ENCODE results near the gene BRWD1. TPM values are rescaled to one million over a fixed set of nuclear protein-coding genes. Genes with fewer than 3 reads are reported as not detected.

The BRWD1 gene
- total and polyA plus RNA-seq, 2 of the 8 experiments (the other 6 are each of a cell fraction or from before 2014, with no cell fraction given), result 9.3 to 45.2 TPM

GRCh38 chr21:39180429-39181019 lies 132.9 kb downstream of the BRWD1 start:
- H3K9ac ChIP-seq (replicated peaks in 1 of 4; ENCODE audit: extremely low read depth in 1 of 4, low read depth in 3 of 4, low read length in 3 of 4), result no peak overlapping the region
- H3K4me3 ChIP-seq (ENCODE audit: extremely low read depth in 1 of 4, insufficient read depth in 2 of 4, low read depth in 3 of 4, low read length in 4 of 4), result no peak overlapping the region
- H3K18ac ChIP-seq (ENCODE audit: extremely low read depth, low read length), result no peak overlapping the region
- FAIRE-seq (no peak), DNase-seq (ENCODE audit: low read depth in 1 of 2, low spot score in 2 of 2) (no peak)
- H3K56ac ChIP-seq (replicated peaks; ENCODE audit: insufficient read length, low read depth, low read length), result no peak overlapping the region
- H2BK5ac ChIP-seq (ENCODE audit: low read depth, low read length), result no peak overlapping the region
- H3K4me2 ChIP-seq (ENCODE audit: insufficient read depth in 1 of 2, low read depth in 2 of 2, low read length in 2 of 2), result no peak overlapping the region
- H3K23me2 ChIP-seq (ENCODE audit: low read depth, low read length), result peaks cover 7% of the 10 kb centered on the region; the same call in 1 of the 2 replicates
- peaks cover 2 to 41% (median 12%) of the 10 kb centered on the region in 4 experiments; a peak in 6 of 8 replicates for H3K36me3 ChIP-seq (ENCODE audit: control insufficient read depth in 2 of 4, insufficient read depth in 4 of 4, low read length in 3 of 4)
- no peak overlapping the region for H2BK20ac ChIP-seq (ENCODE audit: low read length)
- H3K23ac ChIP-seq (ENCODE audit: insufficient read length), result no peak overlapping the region
- H3K4ac ChIP-seq (replicated peaks; ENCODE audit: insufficient read length, low read depth, low read length), result no peak overlapping the region
- H3K4me1 ChIP-seq (replicated peaks in 1 of 4; ENCODE audit: control insufficient read depth in 3 of 4, insufficient read depth in 4 of 4, low read length in 3 of 4), result peaks cover 0 to 5% (median 3%) of the 10 kb centered on the region in 4 experiments; a peak in 4 of 7 replicates
- no peak overlapping the region for H3K27ac ChIP-seq (ENCODE audit: low read depth, low read length)
- H2BK120ac ChIP-seq (replicated peaks; ENCODE audit: low read depth, low read length), result no peak overlapping the region
- H4K91ac ChIP-seq (replicated peaks; ENCODE audit: insufficient read length, low read length), result no peak overlapping the region
- no peak overlapping the region for H2AFZ ChIP-seq (ENCODE audit: low read length)
- TF ChIP-seq CTCF (IDR thresholded peaks at IDR 0.05; ENCODE audit: control extremely low read depth in 1 of 3, insufficient read depth in 1 of 3, low read depth in 1 of 3, low read length in 3 of 3) (peak in 1 of 3 experiments; percentile 14; a peak in 1 of 4 replicates), ASH2L (IDR thresholded peaks at IDR 0.05; ENCODE audit: low read length) (no peak), BCL11A (IDR thresholded peaks at IDR 0.05; ENCODE audit: low read depth in 2 of 2, low read length in 2 of 2) (no peak), CHD2 (IDR thresholded peaks at IDR 0.05; ENCODE audit: low read length) (no peak)
- whole genome bisulfite sequencing, 2 experiments (ENCODE audit: extremely low coverage in 1 of 2, insufficient coverage in 1 of 2, insufficient read length in 1 of 2, insufficient replicate concordance in 2 of 2, low coverage in 1 of 2, low lambda C conversion rate in 2 of 2, missing lambda C conversion rate in 1 of 2), result 82% methylated on average over 2 of the region's 2 CpGs; no CpG with 5 or more reads in 1 of the 2 experiments
- ChIA-PET POLR2A (ENCODE audit: partially characterized antibody) (interaction anchor here (1.0 to 1.7 kb wide), 2 partner anchors 8 to 167 kb away, joined by 4 to 5 read pairs; no protein-coding TSS in a partner anchor), CTCF (ENCODE audit: partially characterized antibody) (interaction anchor here (0.6 to 1.8 kb wide), 5 partner anchors 9 to 695 kb away, joined by 3 to 7 read pairs (median 3); no protein-coding TSS in a partner anchor)
- H2BK15ac ChIP-seq (ENCODE audit: low read length), result no peak overlapping the region
- H4K20me1 ChIP-seq (replicated peaks in 1 of 2; ENCODE audit: control insufficient read depth in 1 of 2, insufficient read depth in 2 of 2, low read length in 2 of 2), result peaks cover 0 to 3% of the 10 kb centered on the region in 2 experiments
- no peaks in the 10 kb centered on the region for H3K9me3 ChIP-seq (ENCODE audit: insufficient read depth in 2 of 2, low read depth in 1 of 2, low read length in 1 of 2)
- no peak overlapping the region for H4K5ac ChIP-seq (ENCODE audit: insufficient read length, low read depth, low read length)
- H2BK12ac ChIP-seq (ENCODE audit: low read depth, low read length), result no peak overlapping the region
- peaks cover 0 to 24% of the 10 kb centered on the region in 2 experiments; a peak in 3 of 4 replicates for H3K79me2 ChIP-seq (ENCODE audit: control insufficient read depth in 1 of 2, insufficient read depth in 2 of 2, low read length in 2 of 2)
- no peak overlapping the region for H3K14ac ChIP-seq (ENCODE audit: insufficient read length)
- no peak overlapping the region for H2AK5ac ChIP-seq (ENCODE audit: low read depth, low read length)
- no peaks in the 10 kb centered on the region for H3K27me3 ChIP-seq (replicated peaks in 1 of 4; ENCODE audit: control insufficient read depth in 3 of 4, extremely low read depth in 1 of 4, insufficient read depth in 3 of 4, low read length in 3 of 4)
- no peak overlapping the region for H4K8ac ChIP-seq (ENCODE audit: extremely low read depth, insufficient read depth, low read length)
- peaks cover 3% of the 10 kb centered on the region; the same call in 1 of the 2 replicates for H3K79me1 ChIP-seq (ENCODE audit: low read depth, low read length)

Data from H1 (cell line).